ENCODE results near the gene C1orf116.
A peak's percentile ranks its signal among the peaks of the same experiment; 100 is the strongest.

Gene C1orf116

DNA sequence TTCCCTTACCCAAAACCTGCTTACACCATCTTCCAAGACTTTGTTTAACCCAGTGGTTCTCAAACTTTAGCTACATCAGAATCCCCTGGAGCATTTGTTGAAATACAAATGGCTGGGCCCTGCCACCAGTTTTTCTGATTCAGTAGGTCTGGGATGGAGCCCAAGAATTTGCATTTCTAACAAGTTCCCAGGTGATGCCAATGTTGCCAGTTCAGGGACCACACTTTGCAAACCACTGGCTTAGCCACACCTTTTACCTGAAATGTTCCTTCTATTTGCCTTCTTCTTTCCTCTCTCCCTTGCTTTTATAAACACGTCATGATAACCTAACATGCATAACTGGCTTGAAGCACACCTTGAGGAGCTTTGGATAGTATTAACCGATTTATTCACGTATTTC lies 46.2 kb downstream of the C1orf116 start:
- DNase-seq, result no peak

DNA sequence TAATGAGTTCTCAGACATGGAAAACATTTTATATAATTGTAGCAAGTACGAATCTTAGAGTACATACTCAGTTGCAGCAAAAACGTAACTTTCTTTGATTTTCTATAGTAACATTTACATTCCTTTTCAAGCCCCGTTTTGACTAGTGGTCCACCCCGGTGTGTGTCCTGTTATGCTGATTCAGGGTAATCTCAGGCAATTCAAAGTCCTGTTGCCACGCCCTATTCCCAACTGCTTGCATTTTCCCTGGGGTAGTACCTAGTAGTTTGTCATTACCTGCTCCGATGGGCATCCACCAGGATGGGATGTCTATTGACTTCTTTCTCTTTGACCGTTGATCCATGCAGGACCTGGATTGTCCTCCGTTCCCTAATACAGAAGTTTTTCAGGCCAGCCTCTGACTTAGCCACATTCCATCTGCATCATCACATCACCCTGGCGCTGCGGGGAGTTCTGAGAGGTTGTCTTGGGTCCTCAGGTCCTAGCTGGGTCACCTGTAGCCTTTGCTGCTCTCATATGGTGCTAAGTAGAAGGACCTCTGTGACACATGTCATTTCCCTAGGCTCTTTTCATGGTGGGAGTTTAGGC lies 47.3 kb downstream of the C1orf116 start:
- DNase-seq, result no peak

DNA sequence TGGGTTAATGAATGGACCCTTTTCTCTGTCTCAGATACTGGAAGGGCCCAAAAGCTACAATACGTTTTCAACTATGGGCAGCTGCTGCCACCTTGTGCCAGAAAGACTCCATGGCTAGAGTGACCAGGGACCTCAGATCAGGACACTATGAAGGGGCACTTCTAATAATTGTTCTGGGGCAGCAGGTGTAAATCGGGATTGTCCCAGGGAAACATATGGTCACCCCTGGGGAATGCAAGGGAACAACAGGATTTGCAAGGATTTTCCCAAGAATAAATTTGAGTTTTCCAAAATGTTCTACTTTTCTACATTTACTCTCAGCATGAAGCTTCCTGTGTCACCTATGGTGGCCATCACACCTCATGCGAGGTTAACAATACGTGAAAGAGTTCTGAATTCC lies 50.3 kb downstream of the C1orf116 start:
- DNase-seq, result peak; percentile 16

DNA sequence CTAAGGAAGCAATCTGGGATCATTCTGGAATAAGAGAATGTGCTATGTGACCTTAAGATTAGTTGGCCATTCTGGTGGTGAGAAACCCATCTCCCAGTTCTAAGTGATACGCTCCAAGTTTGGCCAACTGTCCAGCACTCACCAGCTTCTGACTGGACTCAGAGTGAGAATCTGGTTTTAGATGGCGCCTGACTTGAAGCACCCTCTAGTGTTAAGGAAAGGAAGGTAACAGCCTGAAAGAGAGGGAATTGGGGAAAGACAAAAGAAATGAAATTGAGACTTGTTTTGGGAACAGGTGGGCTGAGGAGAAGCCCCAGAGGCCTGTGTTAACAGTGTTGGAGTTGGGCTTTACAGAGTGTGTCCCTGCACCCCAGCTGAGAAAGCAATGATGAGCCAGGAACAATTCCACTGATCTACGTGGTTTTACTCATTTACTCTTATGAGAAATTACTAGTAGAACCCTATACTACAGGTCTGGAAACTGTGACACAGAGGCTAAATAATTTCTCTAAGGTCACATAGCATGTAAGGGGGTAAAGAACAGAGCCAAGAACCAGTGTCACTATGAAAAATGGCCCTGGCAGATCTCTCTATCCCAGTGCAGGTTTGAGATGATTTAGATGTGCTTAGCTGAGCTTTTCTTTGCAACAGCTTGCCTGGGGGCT lies 53.0 kb downstream of the C1orf116 start:
- DNase-seq, result peak; percentile 6

DNA sequence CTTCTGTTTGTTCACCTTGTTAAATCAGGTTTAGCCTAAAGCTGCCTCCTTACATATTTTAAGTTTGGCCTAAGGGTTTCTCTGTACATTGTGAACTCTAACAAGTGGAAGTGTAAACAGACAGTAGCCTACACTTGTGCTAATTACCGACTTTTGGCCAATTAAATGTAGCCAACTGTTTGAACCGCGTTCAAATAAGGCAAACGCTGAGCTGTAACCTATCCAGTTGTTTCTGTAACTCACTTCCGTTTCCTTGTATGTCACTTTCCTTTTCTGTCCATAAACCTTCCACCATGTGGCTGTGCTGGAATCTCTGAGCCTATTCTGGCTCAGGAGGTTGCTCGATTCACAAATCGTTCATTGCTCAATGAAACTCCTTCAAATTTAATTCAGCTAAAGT lies 54.3 kb downstream of the C1orf116 start:
- no peak for DNase-seq

DNA sequence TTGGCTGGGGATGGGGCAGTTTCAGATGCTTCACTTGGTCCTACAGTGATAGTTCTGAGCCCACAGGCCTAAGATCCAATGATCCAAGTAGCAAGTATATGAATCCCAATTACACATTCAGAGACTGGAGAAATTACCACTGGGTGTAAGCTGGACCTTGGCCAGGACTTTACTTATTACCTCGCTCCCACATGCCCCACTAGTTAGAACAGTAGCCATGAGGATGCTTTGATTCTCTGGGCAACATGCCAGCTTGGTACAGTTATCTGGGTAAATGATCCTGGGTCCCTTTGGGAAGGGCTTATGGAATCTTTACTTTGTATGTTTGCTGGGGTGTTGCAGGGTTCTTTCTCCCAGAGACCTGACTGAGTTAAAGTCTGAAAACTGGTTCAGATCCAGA lies 57.2 kb downstream of the C1orf116 start:
- DNase-seq, result no peak

DNA sequence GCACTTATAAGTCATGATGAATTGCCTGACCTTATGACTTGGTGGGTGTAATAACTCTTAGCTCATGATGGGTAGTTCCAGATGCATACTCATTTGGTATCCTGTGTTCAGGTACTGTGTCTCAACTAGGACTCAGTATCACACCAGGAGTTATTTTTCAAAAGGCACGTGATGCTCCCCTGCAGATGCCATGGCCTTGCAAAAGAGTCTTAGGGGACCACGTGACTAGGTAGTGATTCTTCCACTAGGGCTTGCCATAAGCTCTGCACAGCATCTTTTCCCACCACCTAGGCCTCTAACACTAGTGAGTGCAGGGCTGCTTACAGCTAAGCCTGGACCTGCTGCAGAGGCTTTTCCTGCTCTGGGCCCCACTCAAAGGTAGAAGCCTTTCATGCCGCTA lies 58.4 kb downstream of the C1orf116 start:
- DNase-seq, result no peak

DNA sequence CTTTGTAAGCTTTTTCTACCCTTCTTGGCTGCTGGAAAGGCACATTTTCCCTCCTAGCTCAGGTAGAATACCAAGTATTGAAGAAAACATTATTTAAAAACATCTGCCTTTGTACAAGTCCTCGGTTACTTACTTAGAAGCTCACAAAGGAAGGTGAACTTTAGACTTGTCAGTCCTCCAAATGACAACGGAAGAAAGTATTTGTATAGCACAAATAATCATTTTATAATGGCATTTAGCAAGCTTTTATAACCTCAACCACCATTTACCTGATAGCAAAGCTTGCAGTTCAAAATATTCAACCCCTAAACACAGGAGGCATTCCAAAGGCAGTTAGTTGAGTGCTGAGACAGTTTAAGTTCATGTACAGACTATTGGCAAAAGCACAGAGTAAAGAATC lies 59.8 kb downstream of the C1orf116 start:
- no peak for DNase-seq

DNA sequence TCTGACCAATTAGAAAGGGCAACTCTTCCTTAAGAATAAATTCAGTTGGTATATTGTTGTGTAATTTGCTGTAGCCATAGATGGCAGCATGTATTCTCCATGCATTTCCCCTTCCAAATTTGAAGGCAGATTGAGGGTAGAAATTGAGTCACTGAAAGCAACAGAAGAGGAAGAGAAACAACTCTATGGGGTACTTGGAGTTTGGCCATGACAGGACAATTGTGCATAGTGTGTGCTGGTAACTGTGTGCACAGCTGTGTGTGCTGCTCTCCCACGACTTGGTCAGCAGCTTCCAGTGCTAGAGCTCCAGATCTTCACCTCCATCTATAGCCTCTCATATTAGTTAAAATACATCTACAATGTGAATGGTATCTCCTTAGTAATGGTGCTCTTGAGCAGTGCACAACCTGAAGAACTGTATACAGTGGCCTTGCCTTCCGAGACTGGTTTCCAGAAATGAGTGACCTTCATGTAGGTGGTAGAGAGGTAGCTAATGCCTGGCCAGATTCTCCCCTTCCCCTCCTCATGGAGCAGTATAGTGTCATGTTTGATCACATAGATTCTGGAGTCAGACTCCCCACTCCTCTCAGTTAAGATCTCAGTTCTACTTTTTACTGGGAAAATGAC lies 61.4 kb downstream of the C1orf116 start:
- no peak for DNase-seq

DNA sequence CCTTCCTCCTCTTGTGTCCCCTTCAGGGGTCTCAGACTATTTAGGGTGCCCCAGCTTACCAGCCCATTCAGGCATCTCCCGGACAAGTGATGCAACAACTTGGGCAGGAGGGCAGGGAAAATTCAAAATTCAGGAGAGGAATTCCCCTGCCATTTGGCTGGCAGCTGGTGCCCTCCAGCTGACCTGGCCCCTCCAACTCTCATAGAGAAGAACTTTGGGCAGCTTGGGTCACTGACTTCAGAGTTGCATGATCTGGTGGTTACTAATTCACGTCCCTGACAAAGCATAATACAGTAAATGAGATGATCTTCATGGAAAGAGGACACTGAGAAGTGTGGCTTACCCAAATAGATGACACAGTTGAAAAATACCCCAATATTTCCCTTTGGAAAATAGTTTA lies 62.1 kb downstream of the C1orf116 start, which contains the start of gene FCAMR:
TSS of gene FCAMR (minus strand) at position 15 of the 400 bp plus-strand sequence. CDS start 335 bp downstream, outside the sequence.
- no peak for DNase-seq

DNA sequence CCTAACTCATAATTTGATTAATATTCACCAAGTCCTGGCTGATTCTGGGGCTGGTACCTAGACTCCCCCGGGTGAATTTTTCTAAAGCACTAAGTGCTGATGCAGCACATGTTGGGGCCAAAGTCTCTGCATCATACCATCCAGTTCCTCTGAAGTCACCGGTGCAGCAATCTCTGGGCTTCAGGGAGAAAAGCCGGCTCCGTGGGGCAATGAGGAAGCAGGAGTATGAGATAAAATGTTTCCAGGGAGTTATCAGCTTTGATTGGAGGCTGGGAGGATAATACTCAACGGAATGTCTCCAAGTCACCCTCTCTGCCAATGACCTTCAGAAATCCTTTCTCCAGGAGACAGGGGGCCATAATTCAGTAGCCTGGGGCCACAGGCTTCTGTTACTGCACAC lies 63.5 kb downstream of the C1orf116 start:
- no peak for DNase-seq

All from fibroblast of skin of right quadriceps (primary cell).